ENCODE data around the gene CARHSP1.

Gene CARHSP1

GRCh38 chr16:8903004-8903403 lies 34.2 kb upstream of the CARHSP1 start:
- Histone ChIP-seq H2BK120ac (ENCODE audit: low read depth, low read length) (no peak overlapping the region), H3K14ac (ENCODE audit: low read length in 2 of 2) (no peak overlapping the region), H3K79me1 (replicated peaks; ENCODE audit: low read length, poor library complexity, severe bottlenecking) (peaks cover 30% of the 10 kb centered on the region), H3K4me2 (ENCODE audit: low read length, poor library complexity, severe bottlenecking) (no peak overlapping the region), H2AFZ (ENCODE audit: low read depth, low read length) (no peak overlapping the region), H4K91ac (ENCODE audit: low read length) (no peak overlapping the region), H3K18ac (ENCODE audit: low read depth in 1 of 2, low read length in 2 of 2) (no peak overlapping the region), H3K23ac (ENCODE audit: low read length in 2 of 2) (peak overlapping the region in 1 of 2 experiments; percentile 24), H3K27ac (ENCODE audit: low read length, poor library complexity, severe bottlenecking) (no peak overlapping the region), H3K4me3 (ENCODE audit: insufficient read depth in 1 of 2, low read depth in 1 of 2, low read length in 2 of 2) (no peak overlapping the region), H3K4me1 (ENCODE audit: control insufficient read depth, insufficient read depth, low read depth, low read length) (peaks cover 2% of the 10 kb centered on the region), H2BK12ac (ENCODE audit: low read length in 2 of 2) (no peak overlapping the region), H3K27me3 (ENCODE audit: control insufficient read depth in 1 of 2, insufficient read depth in 1 of 2, low read length in 2 of 2) (no peaks in the 10 kb centered on the region), H2AK5ac (ENCODE audit: low read length, severe bottlenecking) (no peak overlapping the region), H3K4ac (ENCODE audit: low read depth in 1 of 2, low read length in 2 of 2) (no peak overlapping the region), H4K8ac (ENCODE audit: low read length) (no peak overlapping the region), H3K36me3 (ENCODE audit: control insufficient read depth in 1 of 2, insufficient read depth in 2 of 2, low read depth in 1 of 2, low read length in 2 of 2) (peaks cover 54 to 96% of the 10 kb centered on the region in 2 experiments), H2BK5ac (ENCODE audit: low read depth, low read length, poor library complexity, severe bottlenecking) (no peak overlapping the region), H3K9me3 (ENCODE audit: control insufficient read depth, low read length) (no peaks in the 10 kb centered on the region), H2BK15ac (ENCODE audit: low read depth, poor library complexity, severe bottlenecking) (no peak overlapping the region), H3K9ac (ENCODE audit: low read length) (no peak overlapping the region)
- no peak for DNase-seq
- WGBS, result 99% methylated on average over 9 of the region's 9 CpGs

GRCh38 chr16:8901320-8901861 lies 32.6 kb upstream of the CARHSP1 start:
- Histone ChIP-seq H3K4me1 (ENCODE audit: control insufficient read depth, insufficient read depth, low read depth, low read length) (no peaks in the 10 kb centered on the region), H3K23ac (ENCODE audit: low read length in 2 of 2) (no peak overlapping the region), H3K36me3 (ENCODE audit: control insufficient read depth in 1 of 2, insufficient read depth in 2 of 2, low read depth in 1 of 2, low read length in 2 of 2) (peaks cover 62 to 94% of the 10 kb centered on the region in 2 experiments), H2BK15ac (ENCODE audit: low read depth, poor library complexity, severe bottlenecking) (no peak overlapping the region), H3K9me3 (ENCODE audit: control insufficient read depth, low read length) (no peaks in the 10 kb centered on the region), H3K27ac (ENCODE audit: low read length, poor library complexity, severe bottlenecking) (no peak overlapping the region), H2BK5ac (ENCODE audit: low read depth, low read length, poor library complexity, severe bottlenecking) (no peak overlapping the region), H2AK5ac (ENCODE audit: low read length, severe bottlenecking) (no peak overlapping the region), H2AFZ (ENCODE audit: low read depth, low read length) (no peak overlapping the region), H3K4me2 (ENCODE audit: low read length, poor library complexity, severe bottlenecking) (no peak overlapping the region), H2BK12ac (ENCODE audit: low read length in 2 of 2) (no peak overlapping the region), H3K27me3 (ENCODE audit: control insufficient read depth in 1 of 2, insufficient read depth in 1 of 2, low read length in 2 of 2) (no peaks in the 10 kb centered on the region), H3K4ac (ENCODE audit: low read depth in 1 of 2, low read length in 2 of 2) (no peak overlapping the region), H3K14ac (ENCODE audit: low read length in 2 of 2) (no peak overlapping the region), H4K91ac (ENCODE audit: low read length) (no peak overlapping the region), H2BK120ac (ENCODE audit: low read depth, low read length) (no peak overlapping the region), H3K4me3 (ENCODE audit: insufficient read depth in 1 of 2, low read depth in 1 of 2, low read length in 2 of 2) (no peak overlapping the region), H4K8ac (ENCODE audit: low read length) (no peak overlapping the region), H3K79me1 (replicated peaks; ENCODE audit: low read length, poor library complexity, severe bottlenecking) (peaks cover 30% of the 10 kb centered on the region), H3K18ac (ENCODE audit: low read depth in 1 of 2, low read length in 2 of 2) (no peak overlapping the region), H3K9ac (ENCODE audit: low read length) (no peak overlapping the region)
- 94% methylated on average over 13 of the region's 13 CpGs for WGBS
- no peak for DNase-seq

DNA sequence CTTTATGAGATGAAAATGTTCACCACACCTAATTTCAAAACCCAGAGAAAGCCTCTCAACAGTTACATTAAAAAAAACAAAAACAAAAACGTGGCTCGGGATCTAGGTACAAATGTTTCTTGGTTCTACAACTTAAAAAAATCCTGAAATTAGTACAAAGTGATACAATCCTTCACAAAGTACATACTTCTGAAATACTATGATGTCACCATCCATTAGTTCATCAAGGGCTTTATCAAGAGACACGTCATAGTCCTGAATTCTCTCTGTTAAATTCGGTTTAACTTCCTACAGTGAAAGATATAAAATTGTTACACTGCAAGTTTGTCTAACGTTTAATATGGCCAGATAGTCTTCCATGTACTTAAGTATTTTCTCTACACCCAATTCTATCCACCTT lies 31.5 kb upstream of the CARHSP1 start:
- no peak overlapping the region for H2BK5ac ChIP-seq (ENCODE audit: low read depth, low read length, poor library complexity, severe bottlenecking)
- H3K9me3 ChIP-seq (ENCODE audit: control insufficient read depth, low read length), result no peaks in the 10 kb centered on the region
- no peak overlapping the region for H2BK15ac ChIP-seq (ENCODE audit: low read depth, poor library complexity, severe bottlenecking)
- no peak overlapping the region for H3K27ac ChIP-seq (ENCODE audit: low read length, poor library complexity, severe bottlenecking)
- no peak overlapping the region for H2AFZ ChIP-seq (ENCODE audit: low read depth, low read length)
- no peak overlapping the region for H4K8ac ChIP-seq (ENCODE audit: low read length)
- H3K4me1 ChIP-seq (ENCODE audit: control insufficient read depth, insufficient read depth, low read depth, low read length), result no peaks in the 10 kb centered on the region
- H4K91ac ChIP-seq (ENCODE audit: low read length), result no peak overlapping the region
- H2BK12ac ChIP-seq (ENCODE audit: low read length in 2 of 2), result no peak overlapping the region
- 97% methylated on average over 2 of the region's 5 CpGs for WGBS
- no peak overlapping the region for H3K14ac ChIP-seq (ENCODE audit: low read length in 2 of 2)
- H3K4ac ChIP-seq (ENCODE audit: low read depth in 1 of 2, low read length in 2 of 2), result no peak overlapping the region
- no peak overlapping the region for H2BK120ac ChIP-seq (ENCODE audit: low read depth, low read length)
- DNase-seq, result no peak
- no peak overlapping the region for H3K9ac ChIP-seq (ENCODE audit: low read length)
- H3K27me3 ChIP-seq (ENCODE audit: control insufficient read depth in 1 of 2, insufficient read depth in 1 of 2, low read length in 2 of 2), result no peaks in the 10 kb centered on the region
- H3K23ac ChIP-seq (ENCODE audit: low read length in 2 of 2), result no peak overlapping the region
- H2AK5ac ChIP-seq (ENCODE audit: low read length, severe bottlenecking), result no peak overlapping the region
- no peak overlapping the region for H3K4me2 ChIP-seq (ENCODE audit: low read length, poor library complexity, severe bottlenecking)
- no peak overlapping the region for H3K18ac ChIP-seq (ENCODE audit: low read depth in 1 of 2, low read length in 2 of 2)
- H3K4me3 ChIP-seq (ENCODE audit: insufficient read depth in 1 of 2, low read depth in 1 of 2, low read length in 2 of 2), result no peak overlapping the region
- H3K36me3 ChIP-seq (ENCODE audit: control insufficient read depth in 1 of 2, insufficient read depth in 2 of 2, low read depth in 1 of 2, low read length in 2 of 2), result peaks cover 54 to 94% of the 10 kb centered on the region in 2 experiments
- H3K79me1 ChIP-seq (replicated peaks; ENCODE audit: low read length, poor library complexity, severe bottlenecking), result peaks cover 29% of the 10 kb centered on the region

- peaks cover 34% of the 10 kb centered on the region for H3K79me1 ChIP-seq (replicated peaks; ENCODE audit: low read length, poor library complexity, severe bottlenecking)
- WGBS, result 93% methylated on average over 7 of the region's 9 CpGs
Measured at GRCh38 chr16:8899709-8900317, 31.0 kb upstream of the CARHSP1 start.

More at GRCh38 chr16:8899709-8900317, 31.0 kb upstream of the CARHSP1 start:
- Histone ChIP-seq H2BK5ac (ENCODE audit: low read depth, low read length, poor library complexity, severe bottlenecking) (no peak overlapping the region), H2AK5ac (ENCODE audit: low read length, severe bottlenecking) (no peak overlapping the region), H2AFZ (ENCODE audit: low read depth, low read length) (no peak overlapping the region), H4K91ac (ENCODE audit: low read length) (no peak overlapping the region), H3K4ac (ENCODE audit: low read depth in 1 of 2, low read length in 2 of 2) (no peak overlapping the region), H3K27me3 (ENCODE audit: control insufficient read depth in 1 of 2, insufficient read depth in 1 of 2, low read length in 2 of 2) (no peaks in the 10 kb centered on the region), H3K18ac (ENCODE audit: low read depth in 1 of 2, low read length in 2 of 2) (no peak overlapping the region), H3K4me3 (ENCODE audit: insufficient read depth in 1 of 2, low read depth in 1 of 2, low read length in 2 of 2) (no peak overlapping the region), H3K9me3 (ENCODE audit: control insufficient read depth, low read length) (no peaks in the 10 kb centered on the region), H2BK15ac (ENCODE audit: low read depth, poor library complexity, severe bottlenecking) (no peak overlapping the region), H3K4me1 (ENCODE audit: control insufficient read depth, insufficient read depth, low read depth, low read length) (no peaks in the 10 kb centered on the region), H3K14ac (ENCODE audit: low read length in 2 of 2) (no peak overlapping the region), H3K23ac (ENCODE audit: low read length in 2 of 2) (no peak overlapping the region), H4K8ac (ENCODE audit: low read length) (no peak overlapping the region), H3K27ac (ENCODE audit: low read length, poor library complexity, severe bottlenecking) (no peak overlapping the region), H3K9ac (ENCODE audit: low read length) (no peak overlapping the region), H2BK120ac (ENCODE audit: low read depth, low read length) (no peak overlapping the region), H2BK12ac (ENCODE audit: low read length in 2 of 2) (no peak overlapping the region), H3K36me3 (ENCODE audit: control insufficient read depth in 1 of 2, insufficient read depth in 2 of 2, low read depth in 1 of 2, low read length in 2 of 2) (peaks cover 51 to 94% of the 10 kb centered on the region in 2 experiments), H3K4me2 (ENCODE audit: low read length, poor library complexity, severe bottlenecking) (no peak overlapping the region)
- DNase-seq, result no peak

Data from mesenchymal stem cell (in vitro differentiated cells and primary cell).